Left ventricle myocardium superior (tissue), 1 donor: ENCODE data around the gene HOXB8. TPM values are rescaled to one million over a fixed set of nuclear protein-coding genes. Genes with fewer than 3 reads are reported as not detected.

ENCODE experiments used
- ATAC-seq: fragments of 200-7000 bp; cut with Tn5 transposase; one replicate; pipeline ENCODE4 v1.9.1; 2020; ENCODE audit warnings: mild to moderate bottlenecking, moderate library complexity
- DNase-seq: peaks from one replicate; pipeline ENCODE4 v3.0.0-alpha.2; 2020
- intact Hi-C: fragments of 100-400 bp; cut with micrococcal nuclease; formaldehyde crosslinking; loops from one replicate; pipeline ENCODE4 v1.11.0; 2022
- total RNA-seq: library from RNA; stranded (reverse); fragmentation: NEBNext Ultra II Directional; extraction: Animal tissue kit (Norgen Biotek cat#: 25700); gene quantifications from one replicate; pipeline ENCODE4 v1.2.1, GENCODE V29; 2021
- donor health status: DM: no; HTN: yes; CAD: no; lungs with severe emphysema.

Gene HOXB8
- total RNA-seq, 1 donor from 2014 or later, result not detected

DNA sequence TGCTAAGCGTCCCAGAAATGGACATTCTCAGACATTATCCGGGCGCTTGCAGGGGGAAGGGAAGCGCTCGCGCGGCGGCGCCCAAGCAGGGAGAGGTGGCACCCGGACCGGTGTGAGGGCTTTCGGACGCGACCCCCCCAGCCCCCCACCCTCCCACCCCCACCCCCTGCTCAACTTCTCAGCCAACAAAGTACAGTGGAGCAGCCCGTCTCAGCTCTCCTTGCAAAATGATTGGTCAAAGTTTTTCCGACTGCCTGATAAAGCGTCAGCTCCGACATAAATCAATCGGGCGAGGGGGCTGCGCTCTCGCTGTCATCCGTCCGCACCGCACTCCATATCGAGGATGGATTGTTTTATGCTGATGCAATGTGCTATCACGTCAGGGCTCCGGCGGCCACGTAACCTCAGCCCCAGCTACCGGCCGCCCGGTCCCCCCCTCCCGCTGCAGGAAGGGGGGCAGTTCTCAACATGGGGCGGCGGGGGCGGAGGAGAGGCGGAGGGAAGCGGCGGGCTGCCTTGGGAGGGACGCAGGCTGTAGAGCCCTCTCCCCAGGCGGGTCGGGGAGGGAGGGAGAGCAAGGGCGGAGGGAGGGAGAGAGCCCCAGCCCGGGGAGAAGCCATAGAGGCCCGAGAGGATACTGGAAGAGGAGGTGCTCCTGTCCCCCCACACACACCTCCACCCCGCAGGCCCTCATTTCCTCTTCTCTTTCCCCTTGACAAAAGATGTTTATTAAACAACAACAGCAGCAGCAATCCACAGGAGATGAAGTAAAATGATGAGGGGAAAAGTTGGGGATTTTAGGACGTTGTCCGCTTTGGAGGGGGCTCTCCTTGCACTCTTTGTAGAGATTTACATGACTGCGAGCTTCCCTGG is 11.4 kb upstream of the HOXB8 start, which contains the start of gene HOXB9:
Gene HOXB9, minus strand, starts transcription at position 114 of the 873 bp plus-strand sequence. Its CDS starts 89 bp downstream, at position 25.
- DNase-seq (no peak), ATAC-seq (no peak)
- intact Hi-C loops, result no loop called here

DNA sequence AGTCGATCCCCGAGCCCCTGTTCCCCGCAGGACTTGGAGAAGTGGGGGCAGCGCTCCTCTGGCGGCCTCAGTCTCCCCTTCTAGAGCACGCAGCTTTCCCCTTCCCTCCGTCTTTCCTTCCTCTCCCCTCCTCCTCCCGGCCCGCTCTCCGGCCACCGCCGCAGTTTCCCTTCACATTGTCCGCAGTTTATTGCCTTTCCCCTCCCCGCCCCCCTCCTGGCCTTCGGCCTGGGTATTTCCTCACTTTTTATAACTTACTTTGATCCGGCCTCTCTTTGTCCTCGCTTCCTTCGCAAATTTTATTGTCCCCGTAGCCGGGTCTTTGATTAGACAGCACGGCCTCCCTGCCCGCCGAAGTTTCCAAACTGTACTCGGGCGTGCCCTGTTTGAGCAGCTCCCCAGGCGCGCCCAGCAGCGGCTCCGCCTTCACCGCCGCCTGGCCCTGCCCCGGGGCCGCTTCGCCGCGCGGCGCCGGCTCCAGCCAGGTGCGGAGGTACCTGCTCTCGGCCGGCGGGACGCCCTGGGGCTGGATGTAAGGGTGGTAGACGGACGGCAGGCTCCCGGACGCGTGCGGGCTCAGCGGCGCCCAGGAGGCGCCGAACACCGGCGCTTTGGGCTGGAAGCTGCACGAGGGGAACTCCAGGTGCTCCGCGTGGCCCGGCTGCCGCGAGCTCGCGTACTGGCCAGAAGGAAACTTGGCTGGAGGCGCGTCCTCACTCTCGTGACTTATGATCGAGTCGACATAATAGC is 10.6 kb upstream of the HOXB8 start:
- DNase-seq, result no peak
- peak; percentile 44 for ATAC-seq
- intact Hi-C loops, result no loop called here

DNA sequence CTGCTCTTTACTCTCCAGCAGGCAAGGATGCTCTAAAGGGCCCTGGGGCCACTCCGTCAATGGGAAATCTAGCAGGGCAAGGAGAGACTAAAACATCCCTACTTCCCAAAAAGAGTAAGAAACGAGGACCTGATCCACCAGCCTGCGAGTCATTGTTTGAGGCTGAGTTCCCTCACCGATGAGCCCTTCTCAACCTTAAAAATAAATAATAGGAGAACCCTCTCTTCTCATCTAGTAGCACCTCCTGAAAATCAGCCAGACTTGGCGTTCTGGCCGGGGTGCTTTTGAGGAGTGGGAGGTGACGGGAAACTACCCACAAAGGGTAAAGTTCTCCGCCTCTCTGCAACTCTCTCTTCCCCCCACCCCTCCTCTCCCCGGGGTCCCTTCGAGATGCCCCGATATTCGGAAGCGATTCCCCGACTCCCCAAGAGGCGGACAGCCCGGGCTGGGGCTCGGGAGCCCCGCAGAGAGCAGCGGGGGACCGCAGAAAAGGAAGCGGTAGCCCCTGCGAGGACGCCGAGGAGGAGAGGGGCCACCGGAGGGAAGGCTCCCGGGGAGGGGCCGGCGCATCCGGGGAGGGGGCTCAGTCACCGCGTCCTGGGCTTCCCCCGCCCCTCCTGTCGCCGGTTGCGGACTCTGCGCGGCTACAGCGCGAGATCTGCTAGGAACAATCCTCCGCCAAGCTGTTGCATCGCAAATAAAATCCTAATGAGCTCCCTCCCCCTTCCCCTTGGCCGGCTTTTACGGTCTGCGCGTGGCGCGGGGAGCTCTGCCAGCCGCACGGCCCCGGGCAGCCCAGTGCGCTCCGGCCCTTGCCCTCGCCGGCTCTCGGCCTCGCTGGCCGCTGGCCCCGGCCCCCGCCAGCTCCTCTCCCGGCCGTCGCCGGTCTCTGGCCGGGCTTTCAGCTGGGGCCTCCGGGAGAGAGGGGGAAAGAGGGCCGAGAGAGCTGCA is 9.7 kb upstream of the HOXB8 start:
- peak; percentile 32 for ATAC-seq
- intact Hi-C loops, result no loop called here
- DNase-seq, result no peak

DNA sequence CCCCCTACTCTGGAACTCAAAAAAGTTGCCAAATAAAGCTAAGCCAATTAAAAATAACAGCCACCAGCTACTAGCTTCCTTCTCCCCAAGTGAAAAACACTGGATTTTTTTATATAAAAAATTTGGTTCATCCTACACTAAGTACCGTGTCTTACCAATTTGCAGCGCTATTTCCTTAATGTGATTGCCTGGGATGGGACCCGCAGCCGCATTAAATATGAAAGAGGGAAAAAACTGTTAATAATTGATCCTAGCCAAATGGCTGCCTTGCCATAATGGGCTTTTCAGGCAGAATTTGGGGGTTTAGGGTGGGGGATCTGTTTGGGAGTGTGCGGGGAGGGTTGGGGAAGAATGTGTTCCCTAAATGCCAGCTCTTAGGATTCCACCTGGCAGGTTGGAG is 9.0 kb upstream of the HOXB8 start:
- no peak for DNase-seq
- no peak for ATAC-seq
- intact Hi-C loops, result no loop called here

DNA sequence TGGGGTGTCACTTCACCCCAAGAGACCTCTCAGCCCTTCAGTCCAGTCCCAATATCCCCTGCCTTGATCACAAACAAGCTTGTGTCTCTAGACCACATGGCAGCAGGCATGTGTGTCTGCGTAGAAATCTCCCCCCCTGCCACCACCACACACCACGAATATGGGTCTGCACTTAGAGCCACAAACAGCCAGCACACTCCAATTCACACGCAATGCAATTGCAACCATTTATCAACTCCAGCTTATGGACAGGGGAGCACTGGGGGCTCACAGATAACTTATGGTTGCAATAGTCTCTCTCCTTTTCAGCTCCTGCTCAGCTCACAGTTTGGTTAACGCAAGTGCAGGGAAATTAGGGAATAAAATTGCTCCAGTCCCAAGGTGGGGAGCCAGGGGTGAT is 8.5 kb upstream of the HOXB8 start:
- intact Hi-C loops, result no loop called here
- no peak for DNase-seq
- no peak for ATAC-seq

DNA sequence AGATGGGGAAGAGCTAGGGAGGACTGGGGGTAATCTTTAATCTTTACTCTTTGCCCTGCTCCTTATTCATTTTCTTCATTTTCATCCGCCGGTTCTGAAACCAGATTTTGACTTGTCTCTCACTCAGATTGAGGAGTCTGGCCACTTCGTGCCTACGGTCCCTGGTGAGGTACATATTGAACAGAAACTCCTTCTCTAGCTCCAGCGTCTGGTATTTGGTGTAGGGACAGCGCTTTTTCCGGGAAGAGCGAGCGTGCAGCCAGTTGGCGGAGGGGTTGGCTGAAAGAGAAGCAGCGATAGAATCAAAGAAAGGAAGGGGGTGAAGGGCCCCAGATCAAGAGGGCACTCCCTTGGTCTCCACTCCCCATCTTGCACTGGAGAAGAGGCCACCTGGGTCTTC is 7.8 kb upstream of the HOXB8 start:
- intact Hi-C loops, result no loop called here
- ATAC-seq (no peak), DNase-seq (no peak)

DNA sequence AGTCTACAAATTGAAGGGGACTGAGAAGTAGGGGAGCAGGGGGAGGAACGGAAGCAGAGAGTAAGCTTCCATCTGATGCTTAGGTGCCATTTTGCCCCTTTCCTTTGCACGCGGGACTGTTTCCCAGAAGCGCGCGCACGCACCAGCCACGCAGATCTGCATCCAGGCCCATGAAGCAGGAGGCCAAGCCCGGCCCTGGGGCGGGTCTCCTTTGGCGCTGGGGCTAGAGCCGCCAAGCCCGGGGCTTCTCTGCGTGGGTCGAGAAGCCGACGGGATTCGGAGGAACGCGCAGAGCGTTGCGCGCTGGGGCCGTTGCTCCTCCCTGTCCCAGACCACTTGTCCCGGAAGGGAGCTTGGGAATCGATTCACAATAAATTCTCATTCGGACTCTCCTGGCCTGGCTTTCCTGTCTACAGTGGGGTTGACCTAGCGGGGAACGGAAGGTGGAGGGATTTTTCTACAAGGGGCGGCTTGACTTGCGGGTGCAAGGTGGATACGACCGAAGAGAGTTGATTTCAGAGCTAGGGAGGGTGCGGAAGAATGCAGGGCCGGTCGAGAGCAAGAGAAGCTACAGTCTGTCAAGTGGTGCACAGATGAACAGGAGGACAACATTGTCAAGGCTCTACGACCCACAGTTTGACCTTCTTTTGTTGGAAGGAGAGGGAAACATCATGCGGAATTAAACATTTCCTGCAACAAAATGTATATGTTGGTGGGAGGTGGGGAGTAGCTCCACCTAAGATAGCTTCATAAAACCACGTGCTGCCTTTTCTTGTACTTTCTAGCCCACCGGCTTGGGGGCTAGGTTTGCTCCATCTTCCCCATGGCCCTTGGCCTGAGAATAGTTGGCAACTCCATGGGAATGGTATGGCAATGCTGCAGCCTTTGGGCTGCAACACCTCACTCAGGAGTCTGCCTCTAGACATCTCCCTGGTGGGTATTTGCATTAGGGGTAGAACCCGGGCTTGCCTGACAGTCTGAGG is 6.6 kb upstream of the HOXB8 start:
- no peak for ATAC-seq
- intact Hi-C loops, result no loop called here
- no peak for DNase-seq

DNA sequence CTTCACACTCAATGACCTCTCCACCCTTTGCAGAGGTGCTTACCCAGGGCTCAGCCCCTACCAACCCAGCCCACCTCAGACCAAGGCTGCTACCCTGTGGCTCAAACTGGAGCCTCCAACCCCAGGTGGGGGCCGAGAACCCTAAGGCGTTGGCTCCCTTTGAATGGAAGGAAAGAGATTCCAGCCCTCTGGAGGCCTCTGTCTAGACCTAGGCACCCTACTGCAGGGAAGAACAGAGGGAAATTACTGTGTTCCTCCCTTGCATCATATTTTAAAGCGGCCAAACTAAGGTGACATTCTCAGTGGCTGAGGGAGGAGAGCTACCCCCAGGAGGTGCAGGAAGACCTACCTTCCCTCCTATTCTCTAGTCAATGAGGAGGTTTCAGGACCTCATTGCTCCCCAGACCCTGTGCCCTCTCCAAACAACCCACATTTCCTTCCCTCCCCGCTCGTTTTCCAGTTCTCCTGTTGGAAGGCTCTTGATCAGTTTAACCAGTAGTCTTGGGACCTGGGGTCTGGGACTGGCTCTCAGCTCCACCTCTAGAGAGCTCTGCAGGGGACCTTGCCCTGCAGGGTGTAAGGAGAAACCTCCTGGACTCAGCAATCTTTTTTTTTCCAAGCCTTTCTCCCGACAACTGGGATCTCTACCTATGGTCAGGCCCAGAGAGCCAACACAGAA is 5.5 kb upstream of the HOXB8 start:
- intact Hi-C loops, result no loop called here
- no peak for ATAC-seq

DNA sequence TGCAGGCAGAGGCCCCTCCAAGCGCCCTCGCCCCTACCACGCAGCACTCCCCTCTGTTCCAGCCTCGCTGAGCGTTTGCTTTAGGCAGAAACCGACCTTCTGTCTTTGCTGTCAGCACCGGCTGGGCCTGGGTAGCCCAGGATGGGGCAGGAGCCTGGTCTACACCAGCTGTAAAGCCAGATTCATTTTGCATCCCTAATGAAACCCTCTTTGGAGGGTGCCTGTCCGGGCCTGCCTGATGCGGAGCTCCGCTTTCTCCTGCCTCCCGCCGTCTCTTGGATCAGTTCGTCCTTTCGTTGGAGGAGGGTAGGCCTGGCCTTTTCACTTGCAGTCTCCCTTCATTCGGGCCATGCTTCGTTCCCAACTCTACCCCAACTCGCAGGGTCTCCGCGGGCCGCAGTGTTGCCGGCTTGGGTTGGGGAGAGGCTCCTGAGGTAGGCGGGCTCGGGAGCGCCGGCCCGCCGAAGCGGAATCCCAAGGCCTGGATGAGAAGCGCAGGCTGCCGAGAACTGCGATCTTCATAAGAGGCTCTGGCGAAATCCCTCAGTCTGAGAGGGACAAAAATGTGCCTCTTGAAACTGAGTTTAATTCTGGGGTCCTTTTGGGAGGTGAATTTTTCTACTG is 4.8 kb upstream of the HOXB8 start:
- intact Hi-C loops, result no loop called here
- ATAC-seq, result no peak

More for the DNA sequence above, 5.5 kb upstream of the HOXB8 start:
- DNase-seq, result no peak

DNA sequence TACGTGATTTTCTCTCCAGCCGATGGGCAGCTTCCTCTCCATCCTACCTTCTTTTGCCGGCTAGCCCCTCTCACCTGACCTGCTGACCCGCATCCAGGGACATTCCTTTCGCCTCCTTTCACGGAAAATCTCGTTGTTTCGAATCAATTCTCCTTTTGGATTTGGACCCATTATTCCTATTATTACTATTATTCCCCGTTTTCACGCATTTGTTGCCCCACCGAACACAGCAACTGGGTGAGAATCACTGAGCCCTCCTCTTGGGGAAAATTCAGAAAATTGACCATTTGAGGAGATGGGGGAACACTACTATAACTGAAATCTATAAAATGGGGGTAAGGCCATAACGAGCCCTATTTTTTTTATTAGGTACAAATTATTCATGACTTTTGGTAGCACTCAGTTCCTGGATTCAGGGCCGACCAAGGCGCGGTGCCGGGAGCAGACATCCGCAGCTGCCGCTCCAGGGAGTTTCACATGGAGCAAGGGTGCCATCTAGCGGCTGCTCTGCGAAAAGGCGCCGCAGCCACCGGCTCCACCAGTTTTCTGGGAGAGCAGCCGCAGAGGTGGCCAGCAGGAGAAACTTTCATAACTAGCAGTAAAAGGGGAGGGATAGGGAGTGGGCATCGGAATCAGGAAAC is 3.3 kb upstream of the HOXB8 start:
- ATAC-seq (peak; percentile 94), DNase-seq (peak; percentile 89)
- intact Hi-C loops, result no loop called here

More for the DNA sequence above, 4.8 kb upstream of the HOXB8 start:
- DNase-seq, result no peak

DNA sequence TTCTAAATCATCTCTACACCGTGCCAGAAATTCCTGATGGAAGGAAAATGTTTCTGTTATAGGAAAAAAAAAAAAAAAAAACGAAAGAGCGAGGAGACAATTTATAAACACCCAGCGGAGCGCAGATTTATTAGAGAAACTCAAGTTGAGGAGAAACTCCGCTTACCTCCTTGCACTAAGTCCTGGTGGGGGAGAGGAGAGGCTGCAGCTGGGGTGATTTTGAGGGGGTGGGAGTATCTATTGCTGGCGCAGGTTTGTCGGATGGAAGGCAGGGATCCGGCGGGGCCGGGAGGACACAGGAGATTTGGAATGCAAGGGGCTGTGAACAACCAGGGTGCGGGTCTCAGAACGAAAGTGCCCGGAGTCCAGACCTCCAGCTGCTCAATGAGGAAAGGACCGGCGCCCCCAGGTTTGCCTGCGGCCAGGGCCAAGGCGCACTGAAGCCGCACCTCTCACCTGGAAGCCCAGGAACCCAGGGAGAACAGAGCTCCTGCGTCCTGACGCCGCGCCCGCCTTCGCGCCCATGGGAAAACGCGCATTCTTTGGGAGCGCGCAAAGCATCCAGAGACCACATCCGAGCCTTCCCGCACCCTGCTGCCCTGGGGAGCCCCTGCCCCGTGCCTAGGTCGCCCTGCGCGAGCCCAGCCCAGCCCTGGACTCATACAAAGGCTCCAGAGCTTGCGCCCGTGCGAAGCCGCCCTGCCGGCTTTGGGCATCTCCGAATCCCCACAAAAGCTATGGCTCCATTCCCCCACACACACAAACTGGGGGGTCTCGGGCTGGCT is 2.6 kb upstream of the HOXB8 start:
- intact Hi-C loops, result no loop called here
- DNase-seq (no peak), ATAC-seq (no peak)

DNA sequence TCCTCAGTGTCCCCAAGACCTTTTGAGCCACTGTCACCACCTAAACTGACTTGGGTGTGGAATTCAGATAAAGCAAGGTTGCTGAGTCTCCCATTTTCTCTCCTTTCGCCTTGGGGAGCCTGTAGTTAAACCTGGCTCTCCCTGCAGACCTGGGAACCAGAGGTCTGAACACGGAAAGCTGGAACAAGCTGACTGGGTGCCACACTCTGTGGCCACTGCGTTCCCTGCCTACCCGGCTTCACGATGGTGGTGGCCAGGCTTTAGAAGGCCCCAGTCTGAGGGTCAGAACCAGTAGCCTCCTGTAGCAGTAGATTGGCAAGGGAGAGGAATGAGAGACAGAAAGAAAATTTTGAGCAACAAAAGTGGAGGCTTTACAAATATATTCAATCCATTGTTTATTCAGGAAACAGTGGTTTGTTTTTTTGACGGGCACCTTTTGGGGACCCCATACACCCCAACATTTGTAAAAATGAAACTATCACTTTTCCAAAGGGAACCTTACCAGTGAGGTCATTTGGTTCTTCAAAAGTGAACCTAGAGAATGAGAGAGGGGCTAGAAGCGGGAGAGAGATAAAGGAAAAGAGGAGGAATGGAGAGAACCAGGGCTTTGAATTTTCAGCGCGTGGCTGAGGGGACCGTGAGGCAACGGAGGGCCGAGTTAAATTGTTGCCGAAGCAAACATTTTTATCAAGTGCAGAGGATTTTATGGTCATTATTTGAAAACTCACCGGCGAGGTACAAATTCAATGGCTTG is 1.8 kb upstream of the HOXB8 start:
- DNase-seq (no peak), ATAC-seq (no peak)
- intact Hi-C loops, result no loop called here

DNA sequence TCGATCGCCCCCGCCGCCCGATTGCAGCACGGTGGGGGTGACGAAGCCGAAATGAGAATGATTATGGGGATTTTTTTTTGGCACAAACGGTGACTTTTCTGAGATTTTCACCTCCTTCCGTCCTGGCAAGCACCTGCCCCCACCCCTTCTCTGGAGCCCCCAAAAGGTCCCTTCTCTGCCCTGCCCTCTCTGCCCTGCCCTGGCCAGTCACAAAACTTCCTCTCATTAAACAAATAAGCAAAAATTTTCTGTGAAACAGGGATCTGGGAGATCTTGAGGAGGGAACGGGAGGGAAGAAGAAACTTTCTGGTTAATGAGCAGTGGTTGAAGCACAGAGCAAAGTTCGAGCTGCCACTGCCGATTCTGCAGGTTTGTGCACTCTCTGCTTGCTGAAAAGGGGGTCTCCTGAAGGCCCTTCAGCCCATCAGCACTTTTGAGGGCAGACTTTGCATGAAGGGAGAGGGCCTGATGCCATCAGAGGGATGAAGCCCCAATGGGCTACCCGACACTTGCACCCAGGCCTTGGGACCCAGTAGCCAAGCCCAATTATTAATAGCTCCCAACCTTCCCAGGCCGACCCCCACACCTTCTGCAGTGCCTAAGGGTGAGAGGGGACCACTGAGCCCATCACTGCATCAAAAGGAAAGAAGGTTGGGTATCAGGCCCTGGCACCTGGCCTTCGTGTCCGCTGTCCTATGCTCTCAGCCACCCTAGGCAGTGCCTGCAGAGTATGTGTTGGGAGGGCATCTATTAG is 1.0 kb upstream of the HOXB8 start:
- intact Hi-C loops, result no loop called here
- no peak for DNase-seq
- no peak for ATAC-seq

DNA sequence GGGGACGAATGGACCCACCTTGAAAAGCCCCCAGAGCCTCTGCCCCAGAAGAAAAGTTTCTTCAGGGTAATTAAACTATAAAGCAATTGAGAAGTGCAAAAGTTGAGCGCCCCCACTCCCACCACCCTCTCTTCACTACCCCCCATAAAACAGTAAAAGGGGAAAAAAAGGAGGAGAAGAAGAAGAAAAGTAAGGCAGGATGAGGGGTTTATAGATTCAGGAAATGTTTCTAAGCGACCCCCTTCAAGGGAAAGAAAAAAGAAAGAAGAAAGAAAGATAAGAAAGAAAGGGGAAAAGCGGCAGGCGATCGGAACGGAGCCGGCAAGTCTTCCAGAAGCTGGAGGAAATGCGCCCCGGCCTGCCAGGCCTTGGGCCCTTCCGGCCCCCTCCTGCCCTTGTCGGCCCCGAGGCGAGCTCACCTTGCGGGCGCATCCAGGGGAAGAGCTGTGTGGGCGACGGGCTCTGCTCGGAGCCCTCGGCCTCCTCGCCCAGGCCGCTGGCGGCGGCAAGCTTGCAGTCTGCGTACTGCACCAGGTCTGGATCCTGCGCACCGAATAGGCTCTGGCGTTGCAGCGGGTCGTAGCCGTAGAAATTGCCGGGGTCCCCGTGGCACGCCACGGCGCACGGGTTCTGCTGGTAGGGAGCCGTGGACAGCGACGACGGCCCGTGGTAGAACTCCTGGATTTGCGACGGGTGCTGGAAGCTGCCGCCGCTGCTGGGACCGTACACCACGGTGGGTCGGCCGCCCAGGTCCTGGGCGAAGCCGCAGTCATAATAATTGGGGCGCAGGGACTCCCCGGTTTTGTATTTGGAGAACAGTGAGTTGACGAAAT is 1.0 kb downstream of the HOXB8 start:
- intact Hi-C loops, result no loop called here
- ATAC-seq (no peak), DNase-seq (no peak)
